Anterior cingulate cortex (tissue), 58 donors: ENCODE results near the gene CNN2.

ENCODE experiments used
- DNase-seq, 58 donors: peaks; one replicate each; lab custom pipeline; 2025; lab: John Stamatoyannopoulos, UW

Gene CNN2

GRCh38 chr19:1061987-1062386 lies 35.6 kb downstream of the CNN2 start:
- DNase-seq = no peak

GRCh38 chr19:1062387-1063029 lies 36.1 kb downstream of the CNN2 start:
- DNase-seq = no peak

- no peak for DNase-seq
Observed at GRCh38 chr19:1063030-1063908, 36.9 kb downstream of the CNN2 start.

DNA sequence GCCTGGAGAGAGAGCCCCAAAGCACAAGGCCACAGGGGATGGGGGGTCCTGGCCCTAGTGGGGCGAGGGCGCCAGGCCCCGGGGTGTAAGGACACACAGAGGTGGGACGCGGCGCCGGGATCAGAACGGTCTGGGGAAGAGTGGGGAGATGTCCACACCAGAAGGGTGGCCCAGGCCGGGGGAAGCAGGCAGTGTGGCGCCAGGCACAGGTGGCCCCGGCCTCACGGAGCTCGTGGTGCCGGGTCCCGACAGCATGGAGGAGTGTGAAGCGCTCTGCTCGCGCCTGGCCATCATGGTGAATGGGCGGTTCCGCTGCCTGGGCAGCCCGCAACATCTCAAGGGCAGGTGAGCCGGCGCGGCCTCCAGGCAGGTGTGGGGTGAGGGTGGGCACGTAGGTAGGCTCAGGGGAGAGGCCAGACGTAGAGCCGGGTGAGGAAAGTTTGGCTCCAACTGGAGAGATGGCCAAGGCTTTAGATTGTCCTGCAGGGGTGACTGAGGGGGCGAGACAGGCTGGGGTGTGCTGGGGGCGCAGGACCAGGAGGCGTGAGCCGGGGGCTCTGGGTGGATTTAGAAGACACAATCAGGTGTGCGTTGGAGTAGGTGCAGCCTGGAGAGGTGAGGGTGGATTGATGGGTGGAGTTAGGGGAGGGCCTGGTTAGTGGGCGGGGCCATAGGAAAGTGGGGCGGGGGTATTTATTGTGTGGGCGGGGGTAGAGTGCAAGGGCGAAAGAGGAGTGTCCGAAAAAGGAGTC lies 37.7 kb downstream of the CNN2 start:
- DNase-seq = no peak

- DNase-seq = peak in 10 of 58 donors; percentile 8 to 24 (median 18)
Observed at GRCh38 chr19:1064661-1065605, 38.5 kb downstream of the CNN2 start.

DNA sequence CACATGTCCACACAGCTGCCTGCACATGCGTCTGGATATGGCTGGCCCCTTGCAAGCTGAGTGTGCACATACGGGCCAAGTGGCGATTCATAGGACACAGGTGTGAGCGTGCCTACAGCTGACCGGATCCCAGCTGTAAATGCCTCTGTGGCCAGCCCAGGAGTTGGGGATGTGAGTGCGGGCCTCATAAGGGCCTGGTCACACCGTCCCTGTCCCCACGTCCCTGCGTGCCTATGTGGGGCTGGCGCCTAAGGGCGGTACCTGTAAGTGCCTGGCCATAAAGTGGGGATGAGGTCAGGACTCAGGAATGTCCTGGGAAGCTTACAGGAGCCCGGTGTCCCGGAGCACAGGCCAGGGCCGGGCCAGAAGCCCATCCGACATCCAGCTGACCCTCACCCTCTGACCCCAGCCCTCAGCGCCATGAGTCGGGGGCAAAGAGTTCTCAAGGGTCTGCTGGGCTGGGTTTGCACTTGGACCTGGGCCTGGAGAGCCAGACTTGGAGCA lies 39.2 kb downstream of the CNN2 start:
- no peak for DNase-seq

GRCh38 chr19:1066251-1066747 lies 39.9 kb downstream of the CNN2 start:
- DNase-seq = no peak

- DNase-seq = peak in 1 of 58 donors; percentile 24
Observed at GRCh38 chr19:1066748-1067340, 40.4 kb downstream of the CNN2 start, which contains the start of gene ARHGAP45. Gene ARHGAP45, plus strand, starts transcription at chr19:1067167. Its CDS starts 239 bp downstream, at chr19:1067406.

DNA sequence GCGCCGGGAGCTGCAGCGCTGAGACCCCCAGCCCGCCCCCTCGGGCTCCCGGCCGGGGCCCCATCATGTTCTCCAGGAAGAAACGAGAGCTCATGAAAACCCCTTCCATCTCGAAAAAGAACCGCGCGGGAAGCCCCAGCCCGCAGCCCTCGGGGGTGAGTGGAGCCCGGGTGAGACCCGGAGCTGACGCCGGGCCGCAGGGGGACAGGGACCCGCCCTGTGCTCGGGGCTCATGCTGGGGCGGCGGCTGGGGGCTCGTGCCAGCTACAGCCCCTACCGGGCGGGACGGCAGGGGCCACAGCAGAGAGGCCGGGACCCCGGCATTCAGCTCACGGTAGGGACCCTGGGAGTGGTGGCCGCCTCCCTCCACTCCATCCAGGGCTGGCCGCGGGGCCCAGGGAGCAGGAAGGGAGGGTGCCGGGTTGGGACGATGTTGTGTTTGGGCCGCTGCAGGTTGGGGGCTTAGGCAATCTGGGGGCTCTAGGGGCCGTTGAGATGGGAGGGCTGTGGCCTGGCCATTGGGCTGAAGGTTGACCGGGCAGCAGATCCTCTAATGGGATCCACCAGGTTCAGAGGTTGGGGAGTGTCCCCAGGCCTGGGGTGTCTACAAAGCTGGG lies 41.0 kb downstream of the CNN2 start:
- no peak for DNase-seq

- DNase-seq = peak in 4 of 58 donors; percentile 8 to 49 (median 14)
Observed at GRCh38 chr19:1068009-1069001, 41.9 kb downstream of the CNN2 start.

DNA sequence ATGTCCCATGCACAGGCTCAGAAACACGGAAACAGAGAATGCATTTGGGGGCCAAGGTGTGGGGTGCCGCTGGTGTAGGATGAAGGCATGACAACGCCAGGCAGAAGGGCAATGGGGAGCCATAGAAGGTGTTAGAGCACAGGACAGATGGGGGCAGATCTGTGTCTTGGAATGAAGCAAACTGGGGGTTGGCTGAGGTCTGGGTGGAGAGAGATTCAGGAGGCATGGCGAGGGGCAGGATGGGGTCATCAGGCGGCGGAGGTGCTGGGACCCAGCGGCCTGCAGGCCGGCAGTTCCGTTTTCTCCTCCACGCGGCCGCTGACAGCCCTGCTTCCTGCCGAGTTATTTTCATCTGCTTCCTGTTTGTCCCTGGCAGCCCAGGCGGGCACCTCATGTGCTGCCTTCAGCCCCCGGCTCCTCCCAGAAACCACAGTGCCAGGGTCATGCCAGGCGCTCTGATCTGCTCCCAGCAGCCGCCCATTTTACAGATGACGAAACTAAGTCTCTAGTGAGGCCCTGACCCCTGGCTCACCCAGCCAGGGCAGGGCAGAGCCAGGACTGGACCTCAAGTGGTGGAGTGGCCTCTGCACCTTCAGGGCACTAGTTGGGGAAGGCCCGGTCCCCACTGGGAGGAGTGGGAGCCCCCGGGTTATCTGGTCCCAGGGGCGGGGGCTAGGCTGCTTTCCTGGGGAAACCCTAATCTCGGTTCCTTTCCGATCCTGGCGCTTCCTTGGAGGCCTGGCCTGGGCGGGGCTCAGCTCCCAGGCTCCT lies 42.8 kb downstream of the CNN2 start:
- peak in 20 of 58 donors; percentile 6 to 51 (median 24) for DNase-seq

- no peak for DNase-seq
Observed at GRCh38 chr19:1070576-1070930, 44.1 kb downstream of the CNN2 start.

- DNase-seq = no peak
Observed at GRCh38 chr19:1070931-1071791, 44.8 kb downstream of the CNN2 start.

DNA sequence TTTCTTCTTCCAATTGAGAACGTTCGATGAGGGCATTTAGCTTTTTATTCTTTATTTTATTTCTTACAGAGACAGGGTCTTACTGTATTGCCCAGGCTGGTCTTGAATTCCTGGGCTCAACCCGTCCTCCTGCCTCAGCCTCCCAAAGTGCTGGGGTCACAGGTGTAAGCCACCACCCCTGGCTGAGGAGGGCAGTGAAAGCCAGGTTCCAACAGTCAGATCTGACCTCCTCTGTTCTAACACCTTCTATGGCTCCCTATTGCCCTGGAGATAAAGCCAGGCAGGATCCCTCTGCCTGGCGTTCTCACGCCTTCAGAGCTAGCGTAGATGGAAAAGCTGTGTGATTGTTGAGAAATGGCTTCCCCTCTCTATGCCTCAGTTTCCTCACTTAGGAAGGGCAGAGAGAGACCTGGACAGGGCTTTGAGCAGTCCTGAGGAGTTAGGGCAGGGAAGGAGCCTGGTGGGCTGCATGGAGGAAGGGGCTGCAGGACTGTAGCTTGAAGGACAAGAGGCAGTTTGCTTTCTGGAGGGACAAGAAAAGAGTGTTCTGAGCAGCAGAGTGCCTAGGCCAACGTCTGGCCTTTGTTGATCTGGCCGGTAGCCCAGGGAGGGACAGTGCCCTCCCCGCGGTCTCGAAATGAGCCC lies 46.1 kb downstream of the CNN2 start:
- DNase-seq = no peak
